HEK293T (cell line): Measurements from ENCODE around the gene TDG.

Experiments used
- ARNT ChIP-seq: fragments of 450-650 bp; IDR thresholded peaks from 2 replicates; pipeline ENCODE4 v1.6.1; 2017; ENCODE audit warnings: mild to moderate bottlenecking
- BHLHE40 ChIP-seq: fragments of 450-650 bp; IDR thresholded peaks from 2 replicates; pipeline ENCODE4 v1.6.1; 2016; ENCODE audit warnings: mild to moderate bottlenecking, moderate library complexity, borderline replicate concordance
- CTBP1 ChIP-seq: fragments of 450-650 bp; IDR thresholded peaks from 2 replicates; pipeline ENCODE4 v1.6.1; 2016; ENCODE audit warnings: borderline replicate concordance
- ELF4 ChIP-seq: fragments of 450-650 bp; IDR thresholded peaks from 2 replicates; pipeline ENCODE4 v1.6.1; 2017; ENCODE audit warnings: antibody characterized with exemption
- FOXA1 ChIP-seq: fragments of 450-650 bp; IDR thresholded peaks from 2 replicates; pipeline ENCODE4 v1.6.1; 2016; ENCODE audit warnings: mild to moderate bottlenecking
- FOXK2 ChIP-seq: fragments of 450-650 bp; IDR thresholded peaks from 2 replicates; pipeline ENCODE4 v1.6.1; 2016; ENCODE audit warnings: mild to moderate bottlenecking
- FOXM1 ChIP-seq: fragments of 450-650 bp; IDR thresholded peaks from 2 replicates; pipeline ENCODE4 v1.6.1; 2017; ENCODE audit warnings: mild to moderate bottlenecking, borderline replicate concordance
- HDGF ChIP-seq: fragments of 450-650 bp; IDR thresholded peaks from 2 replicates; pipeline ENCODE4 v1.6.1; 2017; ENCODE audit warnings: antibody characterized with exemption, borderline replicate concordance
- LEF1 ChIP-seq: fragments of 450-650 bp; IDR thresholded peaks from 2 replicates; pipeline ENCODE4 v1.6.1; 2017; ENCODE audit warnings: mild to moderate bottlenecking, borderline replicate concordance
- NFRKB ChIP-seq: fragments of 450-650 bp; IDR thresholded peaks from 2 replicates; pipeline ENCODE4 v1.6.1; 2016; ENCODE audit warnings: mild to moderate bottlenecking, moderate library complexity
- SP1 ChIP-seq: fragments of 450-650 bp; IDR thresholded peaks from 2 replicates; pipeline ENCODE4 v1.6.1; 2017
- SUZ12 ChIP-seq: fragments of 450-650 bp; IDR thresholded peaks from 2 replicates; pipeline ENCODE4 v1.6.1; 2016; ENCODE audit warnings: mild to moderate bottlenecking
- ZNF384 ChIP-seq: fragments of 450-650 bp; IDR thresholded peaks from 2 replicates; pipeline ENCODE4 v1.6.1; 2016
- TF ChIP-seq, protein P1 (sequence below): fragments of 450-650 bp; IDR thresholded peaks from 2 replicates; pipeline ENCODE4 v1.6.1; 2016

DNA sequence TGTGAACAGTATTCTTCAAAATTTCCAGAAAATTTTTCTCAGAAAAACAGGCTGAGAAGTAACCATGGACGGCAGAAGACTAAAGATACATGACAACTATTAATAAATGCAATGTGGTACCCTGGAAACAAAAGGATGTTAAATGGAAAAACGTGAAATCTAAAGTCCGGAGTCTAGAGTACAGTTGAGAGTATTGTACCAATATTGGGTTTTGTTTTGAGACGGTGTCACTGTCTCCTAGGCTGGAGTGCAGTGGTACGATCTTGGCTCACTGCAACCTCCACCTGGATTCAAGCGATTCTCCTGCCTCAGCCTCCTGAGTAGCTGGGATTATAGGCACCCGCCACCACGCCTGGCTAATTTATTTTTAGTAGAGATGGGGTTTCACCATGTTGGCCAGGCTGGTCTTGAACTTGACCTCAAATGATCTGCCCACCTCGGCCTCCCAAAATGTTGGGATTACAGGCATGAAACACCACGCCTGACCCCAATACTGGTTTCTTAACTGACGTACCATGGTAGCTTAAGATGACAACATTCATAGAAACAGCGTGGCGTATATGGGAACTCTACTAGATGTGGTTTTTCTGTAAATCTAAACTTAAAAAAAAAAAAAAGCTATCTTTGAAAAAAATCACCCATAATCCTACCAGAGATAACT, 16.8 kb upstream of the TDG start:
- TF ChIP-seq ARNT (no peak), FOXK2 (no peak), BHLHE40 (no peak), SP1 (no peak), SUZ12 (no peak), ZNF384 (no peak), FOXM1 (no peak), LEF1 (no peak), FOXA1 (no peak), ELF4 (no peak), NFRKB (no peak), HDGF (no peak), CTBP1 (no peak)
- TF ChIP-seq, protein P1, sequence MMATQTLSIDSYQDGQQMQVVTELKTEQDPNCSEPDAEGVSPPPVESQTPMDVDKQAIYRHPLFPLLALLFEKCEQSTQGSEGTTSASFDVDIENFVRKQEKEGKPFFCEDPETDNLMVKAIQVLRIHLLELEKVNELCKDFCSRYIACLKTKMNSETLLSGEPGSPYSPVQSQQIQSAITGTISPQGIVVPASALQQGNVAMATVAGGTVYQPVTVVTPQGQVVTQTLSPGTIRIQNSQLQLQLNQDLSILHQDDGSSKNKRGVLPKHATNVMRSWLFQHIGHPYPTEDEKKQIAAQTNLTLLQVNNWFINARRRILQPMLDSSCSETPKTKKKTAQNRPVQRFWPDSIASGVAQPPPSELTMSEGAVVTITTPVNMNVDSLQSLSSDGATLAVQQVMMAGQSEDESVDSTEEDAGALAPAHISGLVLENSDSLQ, result no peak
